CD4-positive, alpha-beta T cell treated with Interferon gamma for 1 hour (primary cell): ENCODE results near the gene PLCH2.
"Not testable (repeated sequence)": the region's sequence is repeated elsewhere in the genome, so short reads cannot be mapped to it uniquely, and the experiment has no call there.

Experiments
- DNase-seq: peaks from one replicate; pipeline ENCODE4 v3.0.0-alpha.2; 2020

Gene PLCH2

DNA sequence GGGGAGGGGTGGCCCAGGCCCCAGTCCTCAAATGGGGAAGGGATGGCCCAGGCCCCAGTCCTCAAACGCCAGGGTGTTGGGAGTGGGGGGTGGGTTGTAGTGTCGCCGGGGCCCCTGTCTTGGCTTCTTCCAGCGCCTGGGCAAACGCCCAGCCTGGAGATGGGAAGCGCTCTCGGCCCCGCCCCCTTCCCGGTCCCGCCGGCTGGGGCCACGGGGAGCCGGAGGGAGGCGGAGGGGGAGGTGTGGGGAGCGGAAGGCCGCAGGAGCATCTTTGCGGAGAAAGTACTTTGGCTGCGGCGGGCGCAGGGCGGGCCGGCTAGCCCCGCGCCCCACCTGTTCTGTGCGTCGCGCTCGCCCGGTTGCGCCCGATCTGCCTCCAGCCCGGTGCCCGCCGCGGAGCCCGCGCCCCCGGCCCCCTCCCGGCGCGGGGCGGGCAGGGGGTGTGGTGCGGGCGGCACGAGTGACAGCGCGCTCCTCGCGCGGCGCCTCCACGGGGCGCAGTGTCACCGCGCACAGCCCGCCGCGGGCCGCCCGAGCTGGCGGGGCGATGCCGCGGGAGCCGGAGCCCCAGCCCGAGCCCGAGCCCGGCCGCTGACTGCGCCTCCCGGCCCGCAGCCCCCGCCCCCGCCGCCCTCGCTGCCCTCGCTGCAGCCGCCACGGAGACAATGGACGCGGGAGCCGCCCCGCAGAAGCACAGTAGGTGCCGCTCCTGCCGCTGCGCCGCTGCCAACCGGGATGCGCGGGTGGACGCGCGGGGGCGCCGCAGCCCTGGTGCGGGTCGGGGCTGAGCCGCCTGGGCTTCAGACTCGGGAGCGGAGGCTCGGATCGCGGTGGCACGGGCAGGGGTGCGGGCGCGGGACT lies 32.6 kb upstream of the PLCH2 start:
- no peak for DNase-seq

DNA sequence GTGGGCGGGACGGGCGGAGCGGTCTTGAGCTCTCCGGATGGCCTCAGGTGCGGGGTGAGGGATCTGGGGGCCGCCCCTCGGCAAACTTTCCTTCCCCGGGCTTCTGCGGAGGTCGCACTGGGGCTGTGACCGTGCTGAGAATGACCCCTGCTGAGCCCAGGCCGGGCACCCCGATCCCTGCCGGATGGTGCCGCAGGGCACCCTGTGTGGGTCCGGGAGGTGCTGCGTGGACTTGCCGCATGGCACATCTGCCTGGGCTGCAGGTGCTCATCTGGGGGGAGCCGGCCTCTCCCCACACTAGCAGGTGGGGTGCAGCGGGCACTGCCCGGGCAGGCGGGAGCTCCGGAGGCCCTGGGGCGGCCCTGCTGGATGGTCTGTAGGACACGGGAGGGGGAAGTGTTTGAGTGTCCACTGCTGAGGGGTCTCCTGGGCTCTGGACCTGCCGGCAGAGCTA lies 31.9 kb upstream of the PLCH2 start:
- no peak for DNase-seq

DNA sequence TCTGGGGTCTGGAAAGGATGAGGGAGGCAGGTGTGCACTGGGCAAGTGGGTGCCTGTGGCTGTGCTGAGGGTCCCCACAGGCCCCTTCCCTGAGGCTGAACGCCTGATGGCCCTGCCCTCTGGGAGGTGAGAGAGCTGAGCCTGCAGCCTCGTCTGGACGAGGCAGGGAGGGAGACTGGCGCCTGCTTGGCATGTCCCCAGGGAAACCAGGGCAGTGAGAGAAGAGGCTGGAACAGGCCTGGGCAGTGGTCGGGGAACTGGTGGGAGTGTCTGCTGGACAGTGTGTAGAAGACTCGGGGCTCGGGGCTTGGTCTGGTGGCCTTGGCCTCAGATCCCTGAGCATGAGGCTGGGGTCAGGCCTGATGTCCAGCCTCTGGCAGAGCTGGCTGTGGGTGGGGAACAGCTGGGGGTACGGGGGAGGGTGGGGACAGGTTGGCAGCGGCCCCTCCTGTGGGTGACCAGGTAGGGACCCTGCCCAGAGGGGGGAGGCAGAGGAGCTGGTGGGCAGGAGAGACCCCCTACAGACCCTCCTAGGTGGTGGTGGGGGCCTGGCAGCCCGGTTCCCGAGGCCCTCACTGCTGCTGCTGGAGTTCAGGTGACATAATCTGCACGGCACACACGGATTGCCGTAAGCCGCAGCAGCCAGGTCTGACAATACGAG lies 30.8 kb upstream of the PLCH2 start:
- DNase-seq: no peak

DNA sequence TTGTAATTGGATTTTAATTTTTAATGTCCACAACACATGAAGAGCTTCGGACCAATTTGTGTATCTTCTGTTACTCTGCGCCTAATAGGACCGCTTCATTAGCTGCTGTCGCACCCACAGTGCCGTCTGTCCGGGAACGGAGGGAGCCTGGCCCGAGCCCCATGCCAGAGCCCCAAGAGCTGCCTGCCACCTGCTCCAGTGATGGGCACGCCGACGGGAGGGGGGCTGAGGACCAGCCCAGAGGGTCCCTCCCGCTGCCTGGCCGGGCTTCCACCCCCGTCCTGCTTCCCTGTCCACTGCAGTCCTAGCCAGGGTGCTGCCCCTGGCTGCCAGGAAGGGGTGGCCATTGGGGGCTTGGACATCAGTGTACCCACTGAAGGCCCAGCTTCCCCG lies 30.3 kb upstream of the PLCH2 start:
- DNase-seq: no peak

DNA sequence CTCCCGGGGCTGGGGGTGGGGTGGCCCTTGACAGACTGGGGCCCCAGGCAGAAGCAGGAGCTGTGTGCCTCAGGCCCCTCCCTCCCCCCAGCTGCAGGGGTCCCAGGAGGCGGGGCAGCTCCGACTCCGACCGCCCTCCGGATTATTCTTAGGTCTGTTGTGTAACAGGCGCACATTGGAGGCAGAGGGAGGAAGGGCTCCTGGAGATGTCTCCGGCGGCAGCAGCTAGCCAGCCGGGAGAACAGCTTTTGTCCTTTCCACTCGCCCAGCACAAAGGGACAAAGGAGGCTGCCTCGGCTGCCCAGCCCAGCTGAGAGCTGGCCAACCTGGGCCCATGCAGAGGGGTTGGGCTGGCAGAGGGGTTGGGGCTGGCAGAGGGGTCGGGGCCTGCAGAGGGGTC lies 29.7 kb upstream of the PLCH2 start:
- DNase-seq: no peak

DNA sequence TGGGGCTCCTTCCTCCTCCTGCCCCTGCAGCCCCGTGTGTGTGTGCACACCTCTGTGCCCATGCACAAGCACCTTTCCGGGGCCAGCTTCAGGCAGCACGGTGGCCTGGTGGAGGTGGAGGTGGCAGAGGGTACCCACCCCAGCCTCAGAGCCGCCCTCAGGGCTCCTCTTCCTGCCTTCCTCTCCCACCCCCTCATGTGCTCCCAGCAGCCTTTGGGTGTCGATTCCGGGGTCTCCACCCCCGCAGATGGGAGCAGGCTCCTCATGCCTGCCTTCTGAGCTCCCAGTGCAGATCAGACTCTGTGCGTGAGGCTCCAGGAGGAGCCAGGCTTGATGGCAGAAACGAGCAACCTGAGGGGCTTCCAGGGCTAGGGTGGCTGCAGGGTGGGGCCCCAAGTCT lies 29.2 kb upstream of the PLCH2 start:
- no peak for DNase-seq

DNA sequence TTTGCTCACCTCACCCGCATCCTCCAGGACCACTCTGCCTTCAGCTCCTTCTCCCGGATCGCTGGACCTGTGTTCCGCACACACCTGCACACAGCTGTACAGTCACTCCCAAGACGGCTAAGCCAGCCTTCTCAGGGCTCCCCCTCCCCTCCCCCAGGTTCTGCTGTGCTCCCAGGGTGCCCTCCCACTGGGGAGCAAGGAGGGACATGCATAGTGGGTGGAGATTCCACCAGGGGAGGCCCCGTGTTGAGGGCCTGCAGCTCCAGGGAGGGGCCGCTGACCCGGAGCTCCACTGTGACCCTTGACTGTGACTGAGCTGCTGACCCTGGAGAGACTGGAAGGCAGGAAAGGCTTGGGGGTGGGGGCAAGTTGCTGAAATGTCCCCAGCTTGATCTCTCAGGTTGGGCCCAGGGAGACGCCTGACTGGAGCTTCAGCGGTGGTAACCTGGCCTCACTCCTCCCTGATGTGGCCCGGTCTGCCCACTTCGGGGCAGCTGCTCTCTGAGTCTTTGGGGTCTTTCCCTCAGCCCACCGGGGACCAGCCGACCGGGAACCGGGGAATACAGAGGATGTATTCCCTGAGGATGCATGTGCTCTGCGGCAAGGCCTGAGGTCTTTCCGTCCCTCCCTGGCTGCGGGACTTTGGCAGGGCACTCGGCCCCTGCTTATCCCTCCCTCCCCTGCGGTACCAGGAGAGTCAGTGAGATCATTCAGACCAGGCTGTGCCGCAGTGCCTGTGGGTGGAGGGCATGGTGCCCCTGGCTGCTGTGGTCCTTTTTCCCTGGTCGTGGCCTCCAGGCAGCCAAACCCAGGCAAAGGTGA lies 28.6 kb upstream of the PLCH2 start:
- no peak for DNase-seq

DNA sequence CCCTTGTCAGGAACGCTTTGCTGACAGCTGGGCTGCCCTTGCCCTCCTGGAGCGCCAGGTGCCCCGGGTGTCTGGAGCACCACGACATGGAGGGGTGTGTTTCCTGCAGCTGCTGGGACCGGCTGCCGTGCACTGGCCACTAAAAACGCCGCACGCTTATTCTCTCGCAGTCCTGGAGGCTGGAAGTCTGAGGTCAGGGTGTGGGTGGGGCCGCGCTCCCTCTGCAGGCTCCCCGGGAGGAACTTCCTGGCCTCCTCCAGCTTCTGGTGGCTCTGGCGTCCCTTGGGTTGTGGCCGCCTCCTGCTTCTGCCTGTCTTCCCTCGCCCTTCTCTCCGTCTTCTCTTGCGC lies 28.0 kb upstream of the PLCH2 start:
- no peak for DNase-seq

DNA sequence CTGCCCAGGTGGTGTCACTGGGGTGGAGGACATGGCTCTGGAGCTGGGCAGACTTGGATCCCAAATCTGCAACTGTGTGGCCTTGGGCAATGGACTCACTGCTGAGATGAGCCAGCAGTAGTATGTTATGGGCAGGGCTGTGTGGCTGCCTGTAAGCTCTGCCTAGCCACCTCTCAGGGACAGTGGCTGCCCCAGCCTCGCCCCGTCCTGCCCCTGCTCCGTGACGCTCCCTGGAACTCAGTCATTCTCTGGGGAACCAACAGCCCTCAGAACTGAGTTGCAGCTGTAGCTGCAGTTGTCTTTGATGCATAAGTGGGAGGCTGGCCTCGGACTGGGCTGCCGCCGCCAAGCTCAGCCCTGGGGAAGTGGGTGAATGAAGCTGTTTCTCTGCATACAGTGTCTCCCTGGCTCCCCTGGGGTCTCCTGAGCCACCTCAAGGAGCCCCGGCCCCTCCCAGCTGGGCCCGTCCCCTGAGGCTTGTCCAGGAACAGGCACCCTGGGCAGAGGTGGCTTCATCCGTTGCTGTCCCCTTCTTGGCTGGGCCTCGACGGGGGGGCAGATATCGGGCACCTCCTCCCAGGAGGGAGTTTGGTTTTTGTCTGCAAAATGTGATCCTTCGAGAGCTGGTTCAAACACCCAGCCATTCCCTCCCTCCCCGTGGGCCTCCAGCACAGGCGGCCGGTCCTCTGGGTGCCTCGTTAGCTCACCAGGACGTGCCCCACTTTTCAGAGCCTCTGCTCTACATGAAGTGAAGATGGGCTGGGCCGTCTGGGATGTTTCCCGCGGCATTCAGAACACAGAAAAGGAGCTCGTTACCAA lies 26.2 kb upstream of the PLCH2 start:
- no peak for DNase-seq

DNA sequence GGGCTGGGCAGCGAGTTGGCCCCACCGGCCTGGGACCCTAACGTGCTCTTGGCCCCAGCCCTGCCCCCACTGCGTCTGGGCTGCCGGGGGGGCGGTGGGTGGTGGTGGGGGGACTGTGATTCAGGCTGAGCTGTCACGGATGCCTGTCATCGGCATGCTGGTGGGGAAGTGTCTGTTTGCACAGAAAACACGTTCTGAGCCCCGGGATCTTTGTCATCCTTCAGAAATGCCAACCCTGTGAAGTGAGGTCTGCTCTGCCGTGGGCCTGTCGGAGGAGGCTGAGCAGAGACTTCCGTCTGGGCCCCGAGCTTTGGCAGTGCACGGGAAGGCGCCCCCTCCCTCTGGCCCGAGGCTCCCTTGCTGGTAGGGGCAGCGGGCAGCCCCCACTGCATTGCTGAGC lies 24.3 kb upstream of the PLCH2 start:
- no peak for DNase-seq

DNA sequence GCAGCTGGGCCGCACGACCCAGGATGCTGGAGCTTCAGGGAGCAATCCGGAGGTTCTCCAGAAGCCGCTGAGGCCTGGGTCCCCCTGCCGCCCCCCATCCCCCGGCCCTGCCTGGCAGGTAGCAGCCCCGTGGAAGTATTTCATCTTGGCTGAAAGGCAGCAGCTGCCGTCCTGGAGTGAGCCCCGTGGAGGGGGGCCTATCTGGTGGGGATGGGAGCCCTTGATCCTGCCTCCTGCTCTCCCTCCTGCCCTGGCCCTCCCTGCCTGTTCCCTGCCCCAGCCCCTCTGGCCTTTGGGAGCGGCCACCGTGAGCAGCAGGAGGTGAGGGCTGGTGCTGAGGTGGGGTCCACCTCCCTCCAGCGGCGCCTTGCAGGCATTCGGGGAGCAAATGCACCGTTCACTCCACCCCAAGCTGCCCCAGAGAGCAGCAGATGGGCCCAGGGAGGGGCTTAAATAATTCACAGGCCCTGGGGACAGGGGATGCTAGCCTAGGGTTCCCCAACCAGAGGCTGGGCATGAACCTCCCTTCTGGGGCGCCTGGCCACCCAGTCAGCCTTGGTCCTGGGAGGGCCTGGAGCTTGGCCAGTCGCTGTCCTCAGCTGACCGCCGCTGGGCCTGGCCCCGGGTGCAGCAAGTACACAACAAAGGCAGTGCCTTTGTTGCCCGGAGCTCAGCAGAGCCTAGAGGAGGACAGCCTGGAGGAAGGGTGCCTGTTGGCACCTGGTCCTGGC lies 23.7 kb upstream of the PLCH2 start:
- DNase-seq: no peak

DNA sequence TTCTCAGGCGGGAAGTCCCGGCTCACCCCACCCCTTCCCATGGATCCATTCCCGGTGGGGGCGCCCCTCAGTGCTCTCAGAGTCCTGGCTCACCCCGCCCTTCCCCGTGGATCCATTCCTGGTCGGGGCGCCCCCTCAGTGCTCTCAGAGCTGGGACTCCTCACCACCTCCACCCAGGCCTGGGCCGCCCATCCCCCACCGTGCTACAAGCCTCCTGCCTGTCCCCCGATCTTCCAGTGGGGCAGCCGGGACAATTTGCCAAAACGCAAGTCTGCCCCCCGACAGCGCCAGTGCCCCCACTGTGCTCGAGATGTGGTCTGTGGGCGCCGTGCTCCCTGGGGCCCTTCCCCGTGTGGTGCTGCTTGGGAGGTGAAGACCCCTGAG lies 23.2 kb upstream of the PLCH2 start:
- no peak for DNase-seq

DNA sequence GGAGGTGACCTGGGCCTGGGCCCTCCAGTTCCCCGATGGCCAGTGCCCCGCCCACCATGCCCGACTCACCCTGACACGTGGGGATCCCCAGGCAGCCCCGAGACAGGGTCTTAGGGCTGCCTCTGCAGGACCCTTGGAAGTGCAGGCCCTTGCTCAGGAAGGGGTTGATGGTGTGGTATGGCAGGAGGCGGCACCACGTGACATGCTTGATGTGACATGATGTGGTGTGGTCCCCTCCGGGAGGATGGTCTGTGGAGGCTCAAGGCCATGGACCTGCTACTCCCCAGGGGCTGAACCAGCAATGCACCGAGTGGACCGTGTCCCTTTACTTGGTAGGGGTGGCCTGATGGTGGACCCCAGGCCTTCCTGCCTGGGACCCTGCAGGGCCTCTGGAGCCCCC lies 21.9 kb upstream of the PLCH2 start:
- DNase-seq: no peak

DNA sequence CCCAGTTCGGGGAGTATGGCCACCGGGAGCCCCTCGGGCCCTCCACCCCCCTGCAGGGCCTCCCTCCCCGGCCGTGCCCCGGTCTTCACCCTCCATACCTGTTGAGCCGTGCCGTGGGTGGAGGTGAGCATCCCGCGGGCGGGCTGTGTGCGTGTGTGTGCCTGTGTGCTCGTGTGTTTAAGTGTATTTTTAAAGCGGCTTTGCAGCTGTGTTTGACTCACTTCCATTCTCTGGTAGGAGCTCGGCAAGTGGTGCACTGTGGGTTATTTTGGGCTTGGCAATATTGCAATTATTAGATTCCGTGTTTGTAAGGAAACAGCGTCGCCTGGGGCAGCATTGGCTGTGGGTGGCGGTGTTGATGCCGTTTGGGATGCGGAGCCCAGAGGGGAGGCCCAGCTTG lies 20.3 kb upstream of the PLCH2 start:
- DNase-seq: no peak

DNA sequence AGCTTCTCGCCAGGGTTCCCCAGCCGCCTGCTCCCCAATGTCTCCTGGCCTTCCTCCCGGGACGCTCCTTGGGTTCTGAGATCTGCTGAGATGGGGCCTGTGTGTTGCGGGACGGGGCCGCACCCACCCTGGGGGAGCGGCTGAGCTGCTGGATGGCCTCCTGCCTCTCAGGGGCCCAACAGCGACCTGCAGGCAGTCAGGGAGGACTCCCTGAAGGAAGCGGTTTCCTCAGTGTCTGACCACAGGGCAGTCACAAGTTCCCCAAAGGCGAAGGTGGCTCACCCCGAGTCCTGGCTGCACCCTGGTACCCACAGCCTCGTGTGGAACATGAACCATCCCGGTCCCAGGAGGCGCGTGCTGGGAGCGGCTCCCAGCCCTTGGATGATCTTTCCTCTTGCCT lies 18.6 kb upstream of the PLCH2 start:
- DNase-seq: no peak

DNA sequence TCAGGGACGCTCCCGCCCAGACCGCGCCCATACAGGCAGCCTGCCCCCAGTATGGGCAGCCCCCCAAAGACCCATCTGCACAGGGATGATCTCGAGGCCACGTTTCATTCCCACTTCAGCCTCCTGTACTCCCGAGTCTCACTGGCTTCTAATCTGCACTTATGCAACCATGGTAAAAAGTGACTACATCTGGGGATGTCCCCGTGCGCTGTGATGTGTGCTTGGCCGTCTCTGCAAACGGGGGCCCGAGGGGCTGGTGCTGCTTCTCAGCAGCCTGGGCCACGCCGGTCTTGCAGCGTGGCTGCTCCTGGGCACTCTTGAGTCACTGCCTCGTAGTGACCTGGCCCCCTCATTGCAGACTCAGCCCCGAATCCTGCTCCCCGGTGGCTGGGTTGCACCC lies 17.4 kb upstream of the PLCH2 start:
- DNase-seq: no peak

DNA sequence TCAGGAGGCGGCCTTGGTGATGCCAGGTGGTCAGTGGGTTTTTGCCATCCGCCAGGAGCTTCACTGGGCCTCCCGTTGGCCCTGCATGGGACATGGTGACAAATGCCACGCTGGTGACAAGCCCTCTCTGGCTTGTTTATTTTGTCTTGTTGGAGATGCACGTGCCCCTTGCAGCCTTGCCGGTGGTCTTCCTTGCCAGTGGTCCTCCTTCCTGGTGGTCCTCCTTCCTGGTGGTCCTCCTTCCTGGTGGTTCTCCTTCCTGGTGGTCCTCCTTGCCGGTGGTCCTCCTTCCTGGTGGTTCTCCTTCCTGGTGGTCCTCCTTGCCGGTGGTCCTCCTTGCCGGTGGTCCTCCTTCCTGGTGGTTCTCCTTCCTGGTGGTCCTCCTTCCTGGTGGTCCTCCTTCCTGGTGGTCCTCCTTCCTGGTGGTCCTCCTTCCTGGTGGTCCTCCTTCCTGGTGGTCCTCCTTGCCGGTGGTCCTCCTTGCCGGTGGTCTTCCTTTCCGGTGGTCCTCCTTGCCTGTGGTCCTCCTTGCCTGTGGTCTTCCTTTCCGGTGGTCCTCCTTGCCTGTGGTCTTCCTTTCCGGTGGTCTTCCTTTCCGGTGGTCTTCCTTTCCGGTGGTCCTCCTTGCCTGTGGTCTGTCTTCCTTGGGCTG lies 16.9 kb upstream of the PLCH2 start:
- DNase-seq: not testable (repeated sequence)

DNA sequence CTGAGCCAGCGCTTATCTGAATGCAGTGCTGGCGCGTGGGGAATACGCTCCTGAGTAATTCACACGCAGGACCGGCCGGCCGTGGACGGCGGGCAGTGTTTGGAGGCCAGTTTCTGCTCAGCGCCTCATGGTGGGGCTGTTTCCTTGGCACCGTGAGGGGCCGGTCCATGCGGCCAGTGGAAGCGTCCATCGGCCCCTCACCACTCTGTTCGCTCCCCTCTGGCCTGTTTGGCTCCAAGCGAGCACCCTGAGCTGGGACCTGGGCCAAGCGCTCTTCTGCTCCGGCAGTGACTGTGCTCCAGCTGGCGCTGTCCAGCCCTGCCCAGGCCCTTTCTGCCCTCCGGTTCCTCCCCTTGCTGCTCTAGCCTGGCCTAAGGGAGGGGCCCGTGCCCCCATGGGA lies 16.3 kb upstream of the PLCH2 start:
- DNase-seq: no peak

DNA sequence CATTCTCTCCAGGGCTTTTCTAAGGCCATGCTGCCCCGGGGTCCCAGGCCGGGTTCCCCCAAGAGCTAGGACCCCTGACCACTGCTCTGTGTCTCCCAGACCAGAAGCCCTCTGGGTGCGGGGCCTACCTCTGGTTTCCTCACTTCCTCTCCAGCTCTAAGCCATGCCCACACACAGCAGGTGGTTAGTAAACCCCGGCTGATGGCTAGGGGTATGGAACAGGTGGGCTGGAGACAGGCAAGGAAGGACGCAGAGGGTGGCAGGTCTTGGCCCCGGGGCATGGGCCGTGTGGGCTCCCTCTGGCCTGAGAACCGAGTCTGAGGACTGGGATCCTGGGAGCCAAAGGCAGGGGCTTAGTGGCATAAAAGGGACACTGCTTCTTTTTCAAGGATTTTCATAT lies 15.9 kb upstream of the PLCH2 start:
- DNase-seq: no peak

DNA sequence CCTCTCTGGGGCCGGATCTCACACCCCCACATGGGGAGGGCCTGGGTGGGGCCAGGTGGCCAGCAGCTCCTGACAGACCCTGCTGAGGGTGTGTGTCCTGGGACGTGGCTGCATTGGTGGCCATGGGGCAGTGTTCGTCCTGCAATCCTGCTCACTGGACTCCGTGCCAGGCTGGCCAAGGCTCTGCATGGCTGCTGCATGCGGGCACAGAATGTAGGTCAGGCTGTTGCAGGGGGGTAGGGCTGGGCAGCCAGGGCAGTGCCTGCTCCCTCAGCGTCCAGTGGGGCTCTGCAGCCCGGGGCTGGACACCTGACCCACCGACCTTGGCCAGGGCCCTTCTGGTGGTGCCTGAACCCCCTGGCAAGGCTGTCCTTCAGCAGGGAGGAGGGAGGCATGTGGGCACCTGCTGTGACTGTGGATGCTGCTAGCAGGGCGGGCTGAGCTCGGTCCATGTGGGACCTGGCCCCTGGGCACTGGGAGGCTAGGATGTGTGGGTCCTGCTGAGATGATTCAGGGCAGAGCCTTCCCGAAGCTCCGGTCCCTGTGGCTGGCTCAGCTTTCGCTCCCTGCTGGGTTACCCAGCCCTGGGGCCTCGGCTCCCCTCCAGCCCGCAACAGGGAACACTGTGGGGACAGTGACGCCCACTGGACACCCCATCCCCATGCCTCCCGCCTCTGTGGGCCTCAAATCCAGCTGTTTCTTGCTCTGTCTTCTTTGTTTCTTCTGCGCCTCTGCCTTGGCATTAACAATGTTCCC lies 14.9 kb upstream of the PLCH2 start:
- DNase-seq: no peak

DNA sequence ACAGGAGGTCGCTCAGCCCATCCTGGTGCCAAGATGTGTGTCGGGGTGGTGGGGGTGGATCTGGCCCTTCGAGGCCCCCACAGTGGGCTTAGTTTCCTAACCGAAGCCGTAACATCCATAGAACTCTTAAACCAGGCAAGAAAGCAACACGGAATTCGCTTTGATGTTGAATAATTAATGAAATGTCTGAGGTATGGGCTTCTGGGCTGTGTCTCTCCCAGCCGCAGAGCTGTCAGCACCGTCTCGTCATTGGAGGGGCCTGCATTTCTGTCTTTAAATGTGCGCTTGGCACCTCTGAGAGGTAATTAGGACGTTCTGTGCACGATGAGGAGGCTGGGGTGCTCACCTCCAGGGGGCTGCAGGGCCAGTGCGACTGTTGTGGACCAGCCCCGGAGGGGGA lies 13.3 kb upstream of the PLCH2 start:
- DNase-seq: no peak
